Smooth muscle cell (in vitro differentiated cells): ENCODE measurements around the gene PDYN. TPM values are rescaled to one million over a fixed set of nuclear protein-coding genes. Genes with fewer than 3 reads are reported as not detected.

ENCODE experiments used
- DNase-seq: peaks from one replicate; lab custom pipeline; 2025; ENCODE audit not compliant: unreplicated experiment; lab: John Stamatoyannopoulos, UW
- H2AFZ ChIP-seq: fragments of 200-600 bp; sonication (generic); 2 replicates; pipeline ENCODE4 v1.6.0; 2016; ENCODE audit warnings: antibody characterized with exemption, low read depth, mild to moderate bottlenecking
- H3F3A ChIP-seq: fragments of 200-600 bp; sonication (generic); 2 replicates; pipeline ENCODE4 v1.6.0; 2017; ENCODE audit warnings: antibody characterized with exemption, low read depth
- H3K27ac ChIP-seq: fragments of 200-600 bp; sonication (generic); 2 replicates; pipeline ENCODE4 v1.5.1; 2016; ENCODE audit warnings: low read depth, mild to moderate bottlenecking
- H3K27me3 ChIP-seq: fragments of 200-600 bp; sonication (generic); 2 replicates; pipeline ENCODE4 v1.6.1; 2016; ENCODE audit warnings: low read depth, mild to moderate bottlenecking
- H3K36me3 ChIP-seq: fragments of 200-600 bp; sonication (generic); 2 replicates; pipeline ENCODE4 v1.5.1; 2016; ENCODE audit warnings: low read depth
- H3K4me1 ChIP-seq: fragments of 200-600 bp; sonication (generic); 2 replicates; pipeline ENCODE4 v1.5.1; 2016; ENCODE audit warnings: low read depth
- H3K4me2 ChIP-seq: fragments of 200-600 bp; sonication (generic); 2 replicates; pipeline ENCODE4 v1.6.0; 2016; ENCODE audit warnings: mild to moderate bottlenecking
- H3K4me3 ChIP-seq: fragments of 200-600 bp; sonication (generic); 2 replicates; pipeline ENCODE4 v1.5.1; 2016; ENCODE audit warnings: mild to moderate bottlenecking
- H3K79me2 ChIP-seq: fragments of 200-600 bp; sonication (generic); 2 replicates; pipeline ENCODE4 v1.6.0; 2016; ENCODE audit warnings: low read depth, mild to moderate bottlenecking
- H3K9ac ChIP-seq: fragments of 200-600 bp; sonication (generic); 2 replicates; pipeline ENCODE4 v1.6.0; 2016; ENCODE audit warnings: low read depth
- H3K9me3 ChIP-seq: fragments of 200-600 bp; sonication (generic); replicated peaks from 2 replicates; pipeline ENCODE4 v1.5.1; 2016; ENCODE audit warnings: low read depth
- H4K20me1 ChIP-seq: fragments of 200-600 bp; sonication (generic); 2 replicates; pipeline ENCODE4 v1.6.0; 2016; ENCODE audit warnings: low read depth
- CTCF ChIP-seq: fragments of 200-600 bp; sonication (generic); IDR thresholded peaks from 2 replicates; pipeline ENCODE4 v1.5.1; 2017; ENCODE audit warnings: borderline replicate concordance, mild to moderate bottlenecking, antibody characterized with exemption; ENCODE audit not compliant: insufficient read depth, poor library complexity, severe bottlenecking
- WGBS: methylation state at CpG from one replicate; pipeline ENCODE4 v1.1.7; 2016; ENCODE audit warnings: low lambda C conversion rate; 5-methylcytosine and 5-hydroxymethylcytosine counted together
- polyA plus RNA-seq: library from polyadenylated mRNA; unstranded; fragments of >200 nt; fragmentation: Nextera tagmentation; extraction: Ambion mirVana; gene quantifications from 2 replicates; pipeline ENCODE4 v1.2.1, GENCODE V29; 2016
- total RNA-seq: library from RNA; depleted of rRNA; stranded (reverse); fragments of >200 nt; gene quantifications from 2 replicates; pipeline ENCODE4 v1.2.3, GENCODE V29; 2014

PDYN gene
- total and polyA plus RNA-seq, 2 experiments from 2014 or later, result not detected

GRCh38 chr20:1997483-1998192, 3.8 kb upstream of the PDYN start:
- no peak overlapping the region for H3K4me2 ChIP-seq
- no peaks in the 10 kb centered on the region for H3K4me1 ChIP-seq
- H3K27me3 ChIP-seq, result peaks cover 40% of the 10 kb centered on the region
- H3K79me2 ChIP-seq, result no peaks in the 10 kb centered on the region
- no peaks in the 10 kb centered on the region for H3K36me3 ChIP-seq
- no peak for DNase-seq
- H3K9ac ChIP-seq, result no peak overlapping the region
- no peak overlapping the region for H3K27ac ChIP-seq
- 92% methylated on average over 15 of the region's 15 CpGs for WGBS
- no peak for TF ChIP-seq CTCF
- H2AFZ ChIP-seq, result no peak overlapping the region
- no peaks in the 10 kb centered on the region for H3F3A ChIP-seq
- H3K9me3 ChIP-seq, result no peaks in the 10 kb centered on the region
- H4K20me1 ChIP-seq, result no peaks in the 10 kb centered on the region
- H3K4me3 ChIP-seq, result no peak overlapping the region

- H3K79me2 ChIP-seq, result no peaks in the 10 kb centered on the region
- no peak for DNase-seq
- no peaks in the 10 kb centered on the region for H3K4me1 ChIP-seq
- no peaks in the 10 kb centered on the region for H3F3A ChIP-seq
- no peak overlapping the region for H3K4me2 ChIP-seq
- no peaks in the 10 kb centered on the region for H3K9me3 ChIP-seq
- H3K27me3 ChIP-seq, result peaks cover 53% of the 10 kb centered on the region
- no peak overlapping the region for H3K4me3 ChIP-seq
- H3K9ac ChIP-seq, result no peak overlapping the region
- no peaks in the 10 kb centered on the region for H3K36me3 ChIP-seq
- no peak overlapping the region for H3K27ac ChIP-seq
- no peak for TF ChIP-seq CTCF
- no peak overlapping the region for H2AFZ ChIP-seq
- WGBS, result 94% methylated on average over 10 of the region's 10 CpGs
- H4K20me1 ChIP-seq, result no peaks in the 10 kb centered on the region
Observed at GRCh38 chr20:1995531-1996310, 1.9 kb upstream of the PDYN start.

- no peak overlapping the region for H3K4me2 ChIP-seq
- H4K20me1 ChIP-seq, result no peaks in the 10 kb centered on the region
- no peak for TF ChIP-seq CTCF
- 88% methylated on average over 14 of the region's 14 CpGs for WGBS
- H3K79me2 ChIP-seq, result no peaks in the 10 kb centered on the region
- H3K36me3 ChIP-seq, result no peaks in the 10 kb centered on the region
- no peaks in the 10 kb centered on the region for H3F3A ChIP-seq
- H3K27me3 ChIP-seq, result peaks cover 57% of the 10 kb centered on the region
- H2AFZ ChIP-seq, result no peak overlapping the region
- no peak overlapping the region for H3K4me3 ChIP-seq
- H3K9ac ChIP-seq, result no peak overlapping the region
- no peak for DNase-seq
- no peaks in the 10 kb centered on the region for H3K4me1 ChIP-seq
- H3K27ac ChIP-seq, result no peak overlapping the region
- no peaks in the 10 kb centered on the region for H3K9me3 ChIP-seq
Observed at GRCh38 chr20:1994627-1995026, 769 bp upstream of the PDYN start.
